Caco-2 (cell line): ENCODE data around the gene PTPRN2. TPM values are rescaled to one million over a fixed set of nuclear protein-coding genes. Genes with fewer than 3 reads are reported as not detected.

Experiments
- BruUV-seq: library from RNA; stranded (reverse); fragments of 400-500 nt; replicated peaks from 2 replicates; lab custom pipeline; 2021; lab: Mats Ljungman, UMichigan
- CTCF ChIA-PET: fragments of 300-600 bp; sonication (Branson Sonifier 250); formaldehyde crosslinking; loops from one replicate; lab custom pipeline; 2022; ENCODE audit warnings: antibody characterized with exemption; lab: Charles Lee
- POLR2A ChIA-PET: fragments of 300-600 bp; sonication (Branson Sonifier 250); formaldehyde crosslinking; loops from one replicate; lab custom pipeline; 2022; ENCODE audit warnings: antibody characterized with exemption; lab: Charles Lee
- DNase-seq, 2 experiments: peaks; one replicate each; pipeline versions ENCODE4 v3.0.0 to v3.0.0-alpha.2; 2020 to 2022
- H3K27me3 ChIP-seq: replicated peaks from 2 replicates; pipeline ENCODE4 v1.6.0; 2011; ENCODE audit warnings: low read length; ENCODE audit not compliant: control insufficient read depth, insufficient read depth
- H3K36me3 ChIP-seq: 2 replicates; pipeline ENCODE4 v1.5.1; 2011; ENCODE audit warnings: low read length; ENCODE audit not compliant: control insufficient read depth, insufficient read depth
- H3K4me1 ChIP-seq: fragments of 250-450 bp; sonication (Bioruptor Pico); 2 replicates; pipeline ENCODE4 v1.5.1; 2020; ENCODE audit warnings: mild to moderate bottlenecking
- H3K4me3 ChIP-seq: 2 replicates; pipeline ENCODE4 v1.5.1; 2011; ENCODE audit warnings: low read depth, mild to moderate bottlenecking, control low read depth, low read length
- H3K9me3 ChIP-seq: fragments of 250-450 bp; sonication (Bioruptor Pico); 2 replicates; pipeline ENCODE4 v1.5.1; 2020; ENCODE audit warnings: mild to moderate bottlenecking, moderate library complexity
- H3K27ac Mint-ChIP-seq: one replicate; pipeline ENCODE4 v1.8.0; 2022; ENCODE audit warnings: mixed read lengths; ENCODE audit not compliant: unreplicated experiment
- H3K27me3 Mint-ChIP-seq: one replicate; pipeline ENCODE4 v1.8.0; 2022; ENCODE audit warnings: mixed read lengths; ENCODE audit not compliant: insufficient read depth, unreplicated experiment
- H3K36me3 Mint-ChIP-seq: one replicate; pipeline ENCODE4 v1.8.0; 2022; ENCODE audit warnings: mild to moderate bottlenecking, mixed read lengths; ENCODE audit not compliant: insufficient read depth, unreplicated experiment
- H3K4me1 Mint-ChIP-seq: one replicate; pipeline ENCODE4 v1.8.0; 2022; ENCODE audit warnings: low read depth, mixed read lengths; ENCODE audit not compliant: unreplicated experiment
- H3K4me3 Mint-ChIP-seq: one replicate; pipeline ENCODE4 v1.8.0; 2022; ENCODE audit warnings: mild to moderate bottlenecking, moderate library complexity, mixed read lengths; ENCODE audit not compliant: unreplicated experiment
- H3K9me3 Mint-ChIP-seq: one replicate; pipeline ENCODE4 v1.8.0; 2022; ENCODE audit warnings: mixed read lengths; ENCODE audit not compliant: unreplicated experiment
- CTCF ChIP-seq, 2 experiments: fragments of 200-600 bp in 1 of 2; IDR thresholded peaks; 1 replicate in 1 of 2; 2 replicates in 1 of 2; pipeline versions ENCODE4 v1.5.1 to v1.8.0; 2011 to 2022; ENCODE audit warnings: antibody characterized with exemption in 1 of 2, control low read depth in 1 of 2, inconsistent platforms in 1 of 2, low read depth in 1 of 2, low read length in 1 of 2, mild to moderate bottlenecking in 1 of 2, moderate library complexity in 1 of 2; ENCODE audit not compliant: insufficient read depth in 1 of 2, severe bottlenecking in 1 of 2, unreplicated experiment in 1 of 2
- intact Hi-C: fragments of 100-400 bp; cut with micrococcal nuclease; formaldehyde crosslinking; loops from one replicate; pipeline ENCODE4 v1.10.0; 2022; ENCODE audit not compliant: unreplicated experiment
- total RNA-seq: library from RNA; stranded (reverse); gene quantifications from 2 replicates; pipeline ENCODE4 v1.2.3, GENCODE V29; 2022

Gene PTPRN2
- total RNA-seq, 1 experiment from 2014 or later, result 1.4 TPM

GRCh38 chr7:157646551-157646950 lies 941.1 kb downstream of the PTPRN2 start:
- H3K36me3 Mint-ChIP-seq, result no peaks in the 10 kb centered on the region
- Histone ChIP-seq H3K4me3 (no peak overlapping the region), H3K9me3 (no peaks in the 10 kb centered on the region), H3K36me3 (no peaks in the 10 kb centered on the region), H3K4me1 (no peaks in the 10 kb centered on the region), H3K27me3 (no peaks in the 10 kb centered on the region; the same call in 1 of the 2 replicates)
- ChIA-PET POLR2A (no interaction called here), CTCF (no interaction called here)
- no peak for TF ChIP-seq CTCF (IDR thresholded peaks at IDR 0.05; ENCODE audit: insufficient read depth in 1 of 2, low read depth in 1 of 2, low read length in 1 of 2, severe bottlenecking in 1 of 2, unreplicated experiment in 1 of 2)
- no peak overlapping the region for H3K27ac Mint-ChIP-seq
- intact Hi-C loops, result no loop called here
- no TSS peak for BruUV-seq
- DNase-seq, result no peak
- no peaks in the 10 kb centered on the region for H3K9me3 Mint-ChIP-seq
- H3K4me3 Mint-ChIP-seq, result no peak overlapping the region
- H3K27me3 Mint-ChIP-seq, result no peaks in the 10 kb centered on the region
- no peaks in the 10 kb centered on the region for H3K4me1 Mint-ChIP-seq

- Histone ChIP-seq H3K4me1 (no peaks in the 10 kb centered on the region), H3K36me3 (no peaks in the 10 kb centered on the region), H3K9me3 (no peaks in the 10 kb centered on the region; the same call in 1 of the 2 replicates), H3K27me3 (no peaks in the 10 kb centered on the region; the same call in 1 of the 2 replicates), H3K4me3 (no peak overlapping the region)
- H3K4me1 Mint-ChIP-seq, result no peaks in the 10 kb centered on the region
- DNase-seq, result no peak
- H3K27ac Mint-ChIP-seq, result no peak overlapping the region
- H3K27me3 Mint-ChIP-seq, result no peaks in the 10 kb centered on the region
- no peak for TF ChIP-seq CTCF (IDR thresholded peaks at IDR 0.05; ENCODE audit: insufficient read depth in 1 of 2, low read depth in 1 of 2, low read length in 1 of 2, severe bottlenecking in 1 of 2, unreplicated experiment in 1 of 2)
- H3K36me3 Mint-ChIP-seq, result no peaks in the 10 kb centered on the region
- peaks cover 6% of the 10 kb centered on the region for H3K9me3 Mint-ChIP-seq
- intact Hi-C loops, result no loop called here
- no TSS peak for BruUV-seq
- no peak overlapping the region for H3K4me3 Mint-ChIP-seq
- CTCF ChIA-PET, result no interaction called here
- POLR2A ChIA-PET, result no interaction called here
These were observed 942.1 kb downstream of the PTPRN2 start for GRCh38 chr7:157645539-157645938.

- no peaks in the 10 kb centered on the region for H3K4me1 ChIP-seq
- H3K9me3 Mint-ChIP-seq, result peaks cover 12% of the 10 kb centered on the region
- H3K9me3 ChIP-seq, result peaks cover 6% of the 10 kb centered on the region
- TF ChIP-seq CTCF (IDR thresholded peaks at IDR 0.05; ENCODE audit: insufficient read depth in 1 of 2, low read depth in 1 of 2, low read length in 1 of 2, severe bottlenecking in 1 of 2, unreplicated experiment in 1 of 2), result no peak
- ChIA-PET POLR2A (no interaction called here), CTCF (no interaction called here)
- no peaks in the 10 kb centered on the region for H3K36me3 Mint-ChIP-seq
- intact Hi-C loops, result no loop called here
- H3K36me3 ChIP-seq, result no peaks in the 10 kb centered on the region
- H3K27me3 Mint-ChIP-seq, result no peaks in the 10 kb centered on the region
- no peak overlapping the region for H3K27ac Mint-ChIP-seq
- H3K4me1 Mint-ChIP-seq, result no peaks in the 10 kb centered on the region
- no peak overlapping the region for H3K4me3 ChIP-seq
- BruUV-seq, result no TSS peak
- DNase-seq, result no peak
- no peak overlapping the region for H3K4me3 Mint-ChIP-seq
- no peaks in the 10 kb centered on the region; the same call in 1 of the 2 replicates for H3K27me3 ChIP-seq
These were observed 942.7 kb downstream of the PTPRN2 start for GRCh38 chr7:157644946-157645345.
